Endodermal cell (in vitro differentiated cells): ENCODE data around the gene DNAJC19. TPM values are rescaled to one million over a fixed set of nuclear protein-coding genes. Genes with fewer than 3 reads are reported as not detected.

ENCODE experiments used
- DNase-seq: peaks from one replicate; pipeline ENCODE4 v3.0.0-alpha.2; 2017
- H3K27ac ChIP-seq: 2 replicates; pipeline ENCODE4 v1.5.1; 2013; ENCODE audit warnings: mild to moderate bottlenecking, low read depth, low read length, moderate library complexity
- H3K27me3 ChIP-seq: 2 replicates; pipeline ENCODE4 v1.6.1; 2013; ENCODE audit warnings: mild to moderate bottlenecking, low read length, moderate library complexity; ENCODE audit not compliant: insufficient read depth, control insufficient read depth, poor library complexity, severe bottlenecking
- H3K36me3 ChIP-seq: 2 replicates; pipeline ENCODE4 v1.7.0; 2013; ENCODE audit warnings: mild to moderate bottlenecking, low read length, moderate library complexity; ENCODE audit not compliant: control insufficient read depth, insufficient read depth
- H3K4me1 ChIP-seq: one replicate; pipeline ENCODE4 v1.7.0; 2013; ENCODE audit warnings: low read length; ENCODE audit not compliant: control insufficient read depth, insufficient read depth
- H3K4me3 ChIP-seq: 2 replicates; pipeline ENCODE4 v1.5.1; 2013; ENCODE audit warnings: mild to moderate bottlenecking, low read length, moderate library complexity
- H3K9ac ChIP-seq: 2 replicates; pipeline ENCODE4 v1.6.1; 2013; ENCODE audit warnings: mild to moderate bottlenecking, low read length, moderate library complexity; ENCODE audit not compliant: poor library complexity, severe bottlenecking; ENCODE audit errors: extremely low read depth
- H3K9me3 ChIP-seq: 2 replicates; pipeline ENCODE4 v1.6.1; 2013; ENCODE audit warnings: mild to moderate bottlenecking, low read length, moderate library complexity; ENCODE audit not compliant: control insufficient read depth
- H3K27ac Mint-ChIP-seq: 2 replicates; pipeline ENCODE4 v1.8.0; 2020; ENCODE audit warnings: mixed read lengths
- H3K27me3 Mint-ChIP-seq: 2 replicates; pipeline ENCODE4 v1.8.0; 2021; ENCODE audit warnings: mild to moderate bottlenecking, mixed read lengths; ENCODE audit not compliant: insufficient read depth
- H3K36me3 Mint-ChIP-seq: 2 replicates; pipeline ENCODE4 v1.8.0; 2020; ENCODE audit warnings: low read depth, mixed read lengths
- H3K4me1 Mint-ChIP-seq: 2 replicates; pipeline ENCODE4 v1.8.0; 2020; ENCODE audit warnings: mixed read lengths
- H3K4me3 Mint-ChIP-seq: 2 replicates; pipeline ENCODE4 v1.8.0; 2020; ENCODE audit warnings: mild to moderate bottlenecking, moderate library complexity, mixed read lengths
- H3K9me3 Mint-ChIP-seq: 2 replicates; pipeline ENCODE4 v1.8.0; 2020; ENCODE audit warnings: mild to moderate bottlenecking, mixed read lengths
- WGBS, 2 experiments: methylation state at CpG; one replicate each; pipeline versions ENCODE4 v1.1.5 to v1.1.7; 2013; ENCODE audit warnings: missing lambda C conversion rate in 2 of 2, mixed read lengths in 1 of 2; ENCODE audit not compliant: insufficient coverage in 1 of 2, insufficient read length in 1 of 2; 5-methylcytosine and 5-hydroxymethylcytosine counted together
- long read RNA-seq, 4 experiments: library from polyadenylated mRNA in 2 of 4; library from RNA in 1 of 4; library from capped mRNA in 1 of 4; stranded (forward) in 3 of 4; unstranded in 1 of 4; transcript quantifications; one replicate each; pipeline ENCODE4 v2.0.0, GENCODE V29; 2020 to 2021; ENCODE audit warnings: inconsistent platforms in 1 of 4
- polyA plus RNA-seq, 2 experiments: library from polyadenylated mRNA; stranded (reverse); fragments of 50-300 nt; gene quantifications; one replicate each; pipeline ENCODE4 v1.2.3, GENCODE V29; 2013
- total RNA-seq, 2 donors: library from RNA; stranded (reverse); fragmentation: NEBNext Ultra II Directional in 1 of 2; extraction: Animal tissue kit (Norgen Biotek cat#: 25700) in 1 of 2; gene quantifications; 2 replicates in 1 of 2; 3 replicates in 1 of 2; pipeline ENCODE4 v1.2.1, GENCODE V29; 2021
- TF ChIP-seq, protein P1 (sequence below): fragments of 200-600 bp; sonication (generic); conservative IDR thresholded peaks from 2 replicates; pipeline ENCODE4 v1.5.0; 2021; ENCODE audit warnings: antibody characterized with exemption, mild to moderate bottlenecking

DNAJC19 gene
- total RNA-seq = 10 to 100 TPM; 60.1 to 70.2 TPM
- 60.8 TPM for polyA plus RNA-seq (2013, experiment 1 of 2)
- 66.0 TPM for polyA plus RNA-seq (2013, experiment 2 of 2)
- long read RNA-seq, experiment 1, transcript DNAJC19-201 (6 exons, 1,454 nt) = major isoform, 31 of 41 reads
- long read RNA-seq, experiment 1, partial matches to known transcripts = 1 of 41 reads
- long read RNA-seq, experiment 1, other reads (novel, unspliced or antisense) = 7 of 41 reads
- long read RNA-seq, experiment 2, transcript DNAJC19-201 (6 exons, 1,454 nt) = major isoform, 42 of 51 reads
- long read RNA-seq, experiment 2, partial matches to known transcripts = 2 of 51 reads
- long read RNA-seq, experiment 2, other reads (novel, unspliced or antisense) = 2 of 51 reads
- long read RNA-seq, experiment 3, transcript DNAJC19-201 (6 exons, 1,454 nt) = major isoform, 59 of 60 reads
- long read RNA-seq, experiment 3, partial matches to known transcripts = 0 of 60 reads
- long read RNA-seq, experiment 3, other reads (novel, unspliced or antisense) = 0 of 60 reads
- long read RNA-seq, experiment 4, transcript DNAJC19-201 (6 exons, 1,454 nt) = major isoform, 44 of 54 reads
- long read RNA-seq, experiment 4, partial matches to known transcripts = 0 of 54 reads
- long read RNA-seq, experiment 4, other reads (novel, unspliced or antisense) = 1 of 54 reads

DNA sequence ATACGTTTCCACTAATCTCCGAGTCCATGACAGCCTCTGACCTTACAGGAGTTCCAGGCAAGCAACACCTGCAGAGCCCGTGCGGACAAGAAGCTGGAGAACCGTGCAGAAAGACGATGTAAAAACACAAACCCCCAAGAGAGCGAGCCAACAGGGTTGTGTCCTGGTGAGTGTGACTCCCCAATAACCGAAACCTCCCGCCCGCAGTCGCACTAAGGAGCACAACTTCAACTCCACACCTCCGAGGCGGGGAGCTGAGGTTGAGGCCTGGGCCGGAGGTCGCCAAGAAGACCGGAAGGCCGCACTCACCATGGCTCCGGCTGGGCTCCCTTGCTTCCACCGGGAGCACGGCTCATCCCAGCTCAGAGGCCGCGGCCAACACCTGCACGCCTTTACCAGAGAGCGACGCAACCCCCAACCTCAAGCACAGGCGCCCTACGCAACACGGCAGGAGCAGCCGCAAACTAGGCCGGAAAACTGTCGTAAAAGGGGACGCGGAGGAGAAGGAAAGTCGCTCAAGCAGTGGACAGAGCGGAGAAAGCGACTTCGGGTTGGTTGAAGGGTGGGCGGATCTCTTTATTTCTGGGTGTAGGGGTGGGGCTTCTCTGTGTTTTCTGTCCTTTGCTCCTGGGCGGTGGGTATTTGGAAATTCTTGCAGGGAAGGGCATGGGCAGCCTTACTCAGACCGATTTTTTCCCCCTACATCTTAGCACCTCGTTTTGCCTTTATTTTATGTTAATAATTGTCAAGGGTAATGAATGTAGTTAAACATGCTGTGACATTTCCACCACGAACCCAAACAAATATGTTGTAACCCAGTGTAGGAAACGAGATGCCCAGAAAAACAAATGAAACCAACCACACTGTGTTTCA lies at the start of gene DNAJC19:
DNAJC19 (minus strand) TSS at position 446 of the 873 bp plus-strand sequence; CDS start at position 312, 134 bp downstream.
- peaks cover 40% of the 10 kb centered on the region for H3K27me3 ChIP-seq
- peak within 1 kb of the TSS; percentile 99 for H3K4me3 ChIP-seq
- DNase-seq = peak; percentile 99
- H3K9me3 ChIP-seq = no peaks in the 10 kb centered on the region
- H3K27ac ChIP-seq = peak within 1 kb of the TSS; percentile 48
- Mint-ChIP-seq H3K4me3 (peak within 1 kb of the TSS; percentile 95), H3K27me3 (peaks cover 26% of the 10 kb centered on the region), H3K27ac (peak within 1 kb of the TSS; percentile 98), H3K4me1 (peaks cover 12% of the 10 kb centered on the region), H3K36me3 (peaks cover 19% of the 10 kb centered on the region), H3K9me3 (no peaks in the 10 kb centered on the region)
- 3% methylated on average over 7 to 41 of the region's 43 CpGs for WGBS, 2 experiments
- H3K4me1 ChIP-seq = no peaks in the 10 kb centered on the region
- TF ChIP-seq, protein P1, sequence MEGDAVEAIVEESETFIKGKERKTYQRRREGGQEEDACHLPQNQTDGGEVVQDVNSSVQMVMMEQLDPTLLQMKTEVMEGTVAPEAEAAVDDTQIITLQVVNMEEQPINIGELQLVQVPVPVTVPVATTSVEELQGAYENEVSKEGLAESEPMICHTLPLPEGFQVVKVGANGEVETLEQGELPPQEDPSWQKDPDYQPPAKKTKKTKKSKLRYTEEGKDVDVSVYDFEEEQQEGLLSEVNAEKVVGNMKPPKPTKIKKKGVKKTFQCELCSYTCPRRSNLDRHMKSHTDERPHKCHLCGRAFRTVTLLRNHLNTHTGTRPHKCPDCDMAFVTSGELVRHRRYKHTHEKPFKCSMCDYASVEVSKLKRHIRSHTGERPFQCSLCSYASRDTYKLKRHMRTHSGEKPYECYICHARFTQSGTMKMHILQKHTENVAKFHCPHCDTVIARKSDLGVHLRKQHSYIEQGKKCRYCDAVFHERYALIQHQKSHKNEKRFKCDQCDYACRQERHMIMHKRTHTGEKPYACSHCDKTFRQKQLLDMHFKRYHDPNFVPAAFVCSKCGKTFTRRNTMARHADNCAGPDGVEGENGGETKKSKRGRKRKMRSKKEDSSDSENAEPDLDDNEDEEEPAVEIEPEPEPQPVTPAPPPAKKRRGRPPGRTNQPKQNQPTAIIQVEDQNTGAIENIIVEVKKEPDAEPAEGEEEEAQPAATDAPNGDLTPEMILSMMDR = no peak
- H3K9ac ChIP-seq = peak within 1 kb of the TSS; percentile 92
- H3K36me3 ChIP-seq = peaks cover 12% of the 10 kb centered on the region

DNA sequence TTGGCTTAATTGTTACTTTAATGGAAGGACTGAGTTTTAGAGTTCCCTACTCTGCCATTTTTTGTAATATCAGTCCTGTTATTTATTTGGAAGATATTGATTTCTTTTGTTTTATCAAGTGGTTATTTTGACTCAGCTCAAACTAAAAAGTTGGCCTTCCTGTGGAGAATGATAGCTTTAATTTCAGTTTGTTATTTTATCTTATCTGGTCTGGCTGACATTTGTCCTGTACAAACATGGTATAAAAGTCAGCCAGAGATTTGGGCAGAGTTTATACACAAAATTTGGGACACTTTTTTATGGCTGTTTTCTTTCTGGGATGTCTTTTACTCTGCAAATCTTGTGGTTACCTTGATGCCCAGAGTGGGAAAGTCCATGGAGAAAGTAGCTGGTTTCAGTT lies 41.4 kb upstream of the DNAJC19 start:
- Histone ChIP-seq H3K9me3 (peaks cover under 1% of the 10 kb centered on the region), H3K4me1 (no peaks in the 10 kb centered on the region), H3K27ac (no peak overlapping the region), H3K36me3 (no peaks in the 10 kb centered on the region), H3K9ac (no peak overlapping the region), H3K4me3 (no peak overlapping the region), H3K27me3 (no peaks in the 10 kb centered on the region)
- TF ChIP-seq, protein P1 = no peak
- Mint-ChIP-seq H3K27me3 (no peaks in the 10 kb centered on the region), H3K9me3 (no peaks in the 10 kb centered on the region), H3K4me1 (no peaks in the 10 kb centered on the region), H3K4me3 (no peak overlapping the region), H3K36me3 (no peaks in the 10 kb centered on the region), H3K27ac (no peak overlapping the region)
- no peak for DNase-seq

DNA sequence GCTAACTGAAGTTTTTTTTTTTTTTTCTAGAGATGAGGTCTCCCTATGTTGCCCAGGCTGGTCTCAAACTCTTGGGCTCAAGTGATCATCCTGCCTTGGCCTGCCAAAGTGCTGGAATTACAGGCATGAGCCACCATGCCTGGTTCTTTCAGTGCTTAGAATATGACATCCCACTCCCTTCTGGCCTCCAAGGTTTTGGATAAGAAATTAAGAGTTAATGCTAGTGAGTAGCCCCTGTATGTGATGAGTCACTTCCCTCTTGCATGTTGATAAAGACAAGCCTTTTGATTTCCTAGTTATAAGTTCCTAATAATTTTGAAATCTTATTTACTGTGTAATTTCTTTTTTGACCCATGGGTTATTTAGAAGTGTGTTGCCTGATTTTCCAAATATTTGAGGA lies 35.7 kb upstream of the DNAJC19 start:
- H3K9me3 Mint-ChIP-seq = peaks cover 13% of the 10 kb centered on the region
- H3K4me1 Mint-ChIP-seq = no peaks in the 10 kb centered on the region
- no peaks in the 10 kb centered on the region for H3K27me3 ChIP-seq
- no peak for DNase-seq
- H3K36me3 Mint-ChIP-seq = no peaks in the 10 kb centered on the region
- no peaks in the 10 kb centered on the region for H3K4me1 ChIP-seq
- H3K27ac ChIP-seq = no peak overlapping the region
- H3K4me3 Mint-ChIP-seq = no peak overlapping the region
- H3K9me3 ChIP-seq = peaks cover 22% of the 10 kb centered on the region
- TF ChIP-seq, protein P1 = no peak
- H3K27ac Mint-ChIP-seq = no peak overlapping the region
- no peak overlapping the region for H3K9ac ChIP-seq
- no peak overlapping the region for H3K4me3 ChIP-seq
- H3K36me3 ChIP-seq = no peaks in the 10 kb centered on the region
- H3K27me3 Mint-ChIP-seq = no peaks in the 10 kb centered on the region
